ENCODE measurements around the gene IGSF8. TPM values are rescaled to one million over a fixed set of nuclear protein-coding genes. Genes with fewer than 3 reads are reported as not detected.

The IGSF8 gene
- total and polyA plus RNA-seq, 2 donors (not counting 3 experiments of a cell fraction or from before 2014, with no cell fraction given): 9.5 to 17.5 TPM

GRCh38 chr1:160101037-160101716 is 2.8 kb upstream of the IGSF8 start:
- no peaks in the 10 kb centered on the region for H3K36me3 ChIP-seq (ENCODE audit: control insufficient read depth in 2 of 2, extremely low read depth in 1 of 2, insufficient read depth in 2 of 2, low read length in 2 of 2)
- TF ChIP-seq MAX (IDR thresholded peaks at IDR 0.05; ENCODE audit: insufficient read depth, insufficient read length): peak; percentile 39
- no peak for TF ChIP-seq GATA2 (IDR thresholded peaks at IDR 0.05; ENCODE audit: insufficient read depth, insufficient read length, low read depth, low read length)
- peak; percentile 91 to 97 for TF ChIP-seq CTCF (IDR thresholded peaks at IDR 0.05; ENCODE audit: extremely low read depth in 1 of 2, insufficient read depth in 1 of 2, low read depth in 1 of 2, low read length in 2 of 2)
- no peak for TF ChIP-seq MYC (IDR thresholded peaks at IDR 0.05; ENCODE audit: low read depth, low read length)
- no peak for TF ChIP-seq EZH2 (IDR thresholded peaks at IDR 0.05; ENCODE audit: borderline replicate concordance, low read depth, low read length, severe bottlenecking)
- no peak for TF ChIP-seq POLR2AphosphoS5 (IDR thresholded peaks at IDR 0.05; ENCODE audit: insufficient read depth, low read depth, low read length)
- FAIRE-seq: peak; percentile 92
- ChIA-PET CTCF (interaction anchor here (0.6 to 7.1 kb wide), 20 partner anchors 8 to 509 kb away, joined by 3 to 145 read pairs (median 6); partner anchors contain the start of genes CASQ1, DCAF8 and PEX19), POLR2A (no interaction called here)
- no peaks in the 10 kb centered on the region for H3K9me3 ChIP-seq (replicated peaks; ENCODE audit: control insufficient read depth, insufficient read depth, low read length)
- H3K27me3 ChIP-seq (ENCODE audit: control insufficient read depth in 2 of 2, insufficient read depth in 2 of 2, low read length in 2 of 2): peaks cover 21 to 33% of the 10 kb centered on the region in 2 experiments
- H3K79me2 ChIP-seq (ENCODE audit: control insufficient read depth, insufficient read depth, low read length): no peaks in the 10 kb centered on the region
- DNase-seq (ENCODE audit: low read depth, low spot score): peak; percentile 54
- intact Hi-C loops (cut with micrococcal nuclease) (loop anchor here (1.0 to 10.0 kb wide), 10 partner anchors 92 to 504 kb away; partner anchors contain the start of genes COPA, NCSTN and PEX19), dilution Hi-C loops (cut with MboI; ENCODE audit: extremely low pct_ligation_motif_present, low sequenced_read_pairs) (no loop called here)
- no peaks in the 10 kb centered on the region for H3K9me1 ChIP-seq (replicated peaks; ENCODE audit: control insufficient read depth, extremely low read depth, insufficient read depth, low read length)
- H3K4me1 ChIP-seq (ENCODE audit: control insufficient read depth, extremely low read depth, insufficient read depth, low read length): peaks cover 7% of the 10 kb centered on the region
- BruUV-seq (replicated peaks): no TSS peak
- no peak overlapping the region for H3K4me3 ChIP-seq (replicated peaks in 1 of 3; ENCODE audit: insufficient read depth in 1 of 3, low read depth in 1 of 3, low read length in 3 of 3)
- H3K9ac ChIP-seq (replicated peaks; ENCODE audit: extremely low read depth, insufficient read depth, low read length): no peak overlapping the region
- peak overlapping the region; percentile 34 for H2AFZ ChIP-seq (ENCODE audit: low read depth, low read length)
- no peak overlapping the region for H3K27ac ChIP-seq (ENCODE audit: insufficient read depth, low read depth, low read length)
- peak overlapping the region; percentile 17 for H3K4me2 ChIP-seq (ENCODE audit: insufficient read depth, low read length)
- no peaks in the 10 kb centered on the region for H4K20me1 ChIP-seq (replicated peaks; ENCODE audit: control insufficient read depth, extremely low read depth, insufficient read depth, low read length)
